HepG2 (cell line): ENCODE results near the gene STK10. TPM values are rescaled to one million over a fixed set of nuclear protein-coding genes. Genes with fewer than 3 reads are reported as not detected.

Source experiments
- ATAC-seq: fragments of 200-7000 bp; cut with Tn5 transposase; 3 replicates; pipeline ENCODE4 v1.9.1; 2020; ENCODE audit warnings: mild to moderate bottlenecking, moderate library complexity
- BruUV-seq: library from RNA; stranded (reverse); fragments of 400-500 nt; replicated peaks from 2 replicates; lab custom pipeline; 2021; lab: Mats Ljungman, UMichigan
- CTCF ChIA-PET: fragments of 300-600 bp; formaldehyde crosslinking; extraction: SDS; loops from one replicate; lab custom pipeline; 2021; ENCODE audit warnings: low total read pairs, inconsistent platforms, low intra/inter-chr PET ratio; lab: Yijun Ruan, JAX
- POLR2A ChIA-PET: fragments of 350-600 bp; sonication (Branson Sonifier 250); formaldehyde crosslinking; loops from one replicate; lab custom pipeline; 2020; ENCODE audit warnings: antibody characterized with exemption, inconsistent platforms; lab: Yijun Ruan, JAX
- DNase-seq: peaks from one replicate; pipeline ENCODE4 v3.0.0-alpha.2; 2015; ENCODE audit warnings: low spot score
- FAIRE-seq: peaks from 3 replicates; lab custom pipeline; 2011; peaks lifted over from hg19 to GRCh38; lab: Jason Lieb, UNC
- H2AFZ ChIP-seq: one replicate; pipeline ENCODE4 v1.6.1; 2011; ENCODE audit warnings: low read length, inconsistent platforms
- H3K27ac ChIP-seq: fragments of 300-600 bp; 3 replicates; pipeline ENCODE4 v1.8.0; 2011; ENCODE audit warnings: mixed run types, mild to moderate bottlenecking, mixed read lengths, low read length, inconsistent platforms; ENCODE audit not compliant: insufficient read depth; ENCODE audit errors: extremely low read length
- H3K27me3 ChIP-seq, 2 experiments: fragments of 200-600 bp in 1 of 2; 2 replicates in 1 of 2; 3 replicates in 1 of 2; pipeline versions ENCODE4 v1.6.0 to v1.8.0; 2011; ENCODE audit warnings: low read length in 2 of 2, mild to moderate bottlenecking in 2 of 2, moderate library complexity in 2 of 2, inconsistent platforms in 1 of 2; ENCODE audit not compliant: insufficient read depth in 2 of 2, control insufficient read depth in 1 of 2
- H3K36me3 ChIP-seq, 2 experiments: fragments of 200-600 bp in 1 of 2; replicated peaks in 1 of 2; 2 replicates in 1 of 2; 3 replicates in 1 of 2; pipeline versions ENCODE4 v1.5.1 to v1.8.0; 2011; ENCODE audit warnings: low read length in 2 of 2, inconsistent platforms in 1 of 2; ENCODE audit not compliant: insufficient read depth in 2 of 2, control insufficient read depth in 1 of 2
- H3K4me1 ChIP-seq: 2 replicates; pipeline ENCODE4 v1.5.1; 2012; ENCODE audit warnings: low read length, inconsistent platforms; ENCODE audit not compliant: insufficient read depth
- H3K4me2 ChIP-seq: 2 replicates; pipeline ENCODE4 v1.6.0; 2011; ENCODE audit warnings: low read depth, low read length, inconsistent platforms
- H3K4me3 ChIP-seq, 3 experiments: fragments of 200-600 bp in 1 of 3; sonication (generic), shearing (Covaris generic) in 1 of 3; replicated peaks in 1 of 3; 2 replicates each; pipeline ENCODE4 v1.5.1; 2011 to 2016; ENCODE audit warnings: low read length in 3 of 3, inconsistent platforms in 2 of 3, low read depth in 2 of 3, mild to moderate bottlenecking in 2 of 3, control low read depth in 1 of 3, mixed read lengths in 1 of 3; ENCODE audit not compliant: insufficient read depth in 1 of 3
- H3K79me2 ChIP-seq: one replicate; pipeline ENCODE4 v1.6.1; 2011; ENCODE audit warnings: low read length, inconsistent platforms; ENCODE audit not compliant: insufficient read depth
- H3K9ac ChIP-seq: 2 replicates; pipeline ENCODE4 v1.6.0; 2011; ENCODE audit warnings: mild to moderate bottlenecking, low read depth, low read length, inconsistent platforms; ENCODE audit not compliant: insufficient read depth
- H3K9me3 ChIP-seq: 2 replicates; pipeline ENCODE4 v1.5.1; 2012; ENCODE audit warnings: mild to moderate bottlenecking, low read length
- H4K20me1 ChIP-seq: 2 replicates; pipeline ENCODE4 v1.6.0; 2011; ENCODE audit warnings: inconsistent platforms, mild to moderate bottlenecking, low read length, moderate library complexity; ENCODE audit not compliant: insufficient read depth
- CTCF ChIP-seq: sonication (generic); formaldehyde crosslinking; IDR thresholded peaks from 2 replicates; pipeline ENCODE4 v1.5.0; 2020; ENCODE audit warnings: mild to moderate bottlenecking, missing genetic modification reagents, moderate library complexity
- PREB ChIP-seq: sonication (generic); formaldehyde crosslinking; IDR thresholded peaks from 2 replicates; pipeline ENCODE4 v1.4.0; 2020; ENCODE audit warnings: missing genetic modification reagents
- SMAD3 ChIP-seq: sonication (generic); formaldehyde crosslinking; IDR thresholded peaks from 2 replicates; pipeline ENCODE4 v1.4.0; 2020; ENCODE audit warnings: missing genetic modification reagents
- WGBS: methylation state at CpG from one replicate; pipeline ENCODE4 v1.1.6; 2017; ENCODE audit warnings: low lambda C conversion rate; 5-methylcytosine and 5-hydroxymethylcytosine counted together
- in situ Hi-C: cut with HindIII; loops from 2 replicates; pipeline ENCODE4 v1.10.0; 2017; ENCODE audit warnings: low pct_unique_long_range_greater_than_20kb; ENCODE audit not compliant: extremely low pct_ligation_motif_present
- intact Hi-C: fragments of 100-400 bp; cut with micrococcal nuclease; formaldehyde crosslinking; loops from one replicate; pipeline ENCODE4 v1.10.0; 2022; ENCODE audit not compliant: unreplicated experiment
- polyA plus RNA-seq, 8 experiments: library from polyadenylated mRNA; depleted of rRNA in 3 of 8; stranded (reverse) in 7 of 8; unstranded in 1 of 8; fragments of >200 nt; fragmentation: Illumina TruSeq in 4 of 8; extraction: Trizol in 4 of 8; gene quantifications; 2 replicates each; pipeline versions ENCODE4 v1.2.1 to v1.2.3, GENCODE V29; 2011 to 2016; ENCODE audit warnings: low read depth in 4 of 8, missing spikeins in 1 of 8, mixed read lengths in 1 of 8; ENCODE audit not compliant: insufficient read depth in 1 of 8
- total RNA-seq, 5 experiments: library from RNA; depleted of rRNA; stranded (reverse); fragments of >200 nt; fragmentation: Illumina TruSeq; extraction: Trizol; gene quantifications; 2 replicates each; pipeline ENCODE4 v1.2.3, GENCODE V29; 2016; ENCODE audit warnings: low read depth in 1 of 5

Gene STK10
- total and polyA plus RNA-seq, 2 of the 13 experiments (the other 11 are each of a cell fraction or from before 2014, with no cell fraction given) = 7.0 to 7.2 TPM

GRCh38 chr5:172044631-172045314 lies 143.3 kb downstream of the STK10 start:
- ChIA-PET CTCF (no interaction called here), POLR2A (no interaction called here)
- Histone ChIP-seq H3K9ac (no peak overlapping the region), H3K27me3 (no peaks in the 10 kb centered on the region; a peak in 1 of 5 replicates), H2AFZ (no peak overlapping the region), H3K27ac (no peak overlapping the region), H3K4me1 (peaks cover 20% of the 10 kb centered on the region), H3K36me3 (no peaks in the 10 kb centered on the region; a peak in 1 of 5 replicates), H3K9me3 (no peaks in the 10 kb centered on the region), H3K4me2 (no peak overlapping the region), H4K20me1 (no peaks in the 10 kb centered on the region), H3K79me2 (no peaks in the 10 kb centered on the region), H3K4me3 (no peak overlapping the region)
- intact Hi-C loops = loop anchor here (5.0 kb wide), 1 partner anchor 627 kb away; the partner anchor contains the start of gene FGF18
- FAIRE-seq (no peak), ATAC-seq (no peak), DNase-seq (no peak)
- TF ChIP-seq CTCF (CRISPR knock-in tag) (peak; percentile 30), SMAD3 (CRISPR knock-in tag) (no peak)
- 91% methylated on average over 14 of the region's 14 CpGs for WGBS
- no TSS peak for BruUV-seq
- in situ Hi-C loops = loop anchor here (5.0 kb wide), 2 partner anchors 132 to 627 kb away; partner anchors contain the start of gene FGF18

- H3K4me1 ChIP-seq = peaks cover 22% of the 10 kb centered on the region
- FAIRE-seq = no peak
- H3K4me3 ChIP-seq = no peak overlapping the region
- H4K20me1 ChIP-seq = no peaks in the 10 kb centered on the region
- ChIA-PET POLR2A (no interaction called here), CTCF (no interaction called here)
- no peaks in the 10 kb centered on the region; a peak in 1 of 5 replicates for H3K27me3 ChIP-seq
- no peak for DNase-seq
- no peak overlapping the region for H3K27ac ChIP-seq
- intact Hi-C loops = loop anchor here (5.0 kb wide), 1 partner anchor 627 kb away; the partner anchor contains the start of gene FGF18
- no peak overlapping the region for H3K4me2 ChIP-seq
- 97% methylated on average over 6 of the region's 13 CpGs for WGBS
- no peak for ATAC-seq
- H2AFZ ChIP-seq = no peak overlapping the region
- in situ Hi-C loops = loop anchor here (5.0 kb wide), 2 partner anchors 132 to 627 kb away; partner anchors contain the start of gene FGF18
- TF ChIP-seq PREB (CRISPR knock-in tag) = no peak
- TF ChIP-seq, all 625 proteins: peak for 0
- BruUV-seq = no TSS peak
- Histone ChIP-seq H3K36me3 (no peaks in the 10 kb centered on the region; a peak in 1 of 5 replicates), H3K79me2 (no peaks in the 10 kb centered on the region), H3K9ac (no peak overlapping the region), H3K9me3 (no peaks in the 10 kb centered on the region)
Measured at GRCh38 chr5:172043865-172044264, 144.2 kb downstream of the STK10 start.
